Right hindlimb (tissue), 1 donor: ENCODE results near the gene STRBP.
"Not testable (repeated sequence)": the region's sequence is repeated elsewhere in the genome, so short reads cannot be mapped to it uniquely, and the experiment has no call there.

Experiments
- DNase-seq: peaks from one replicate; pipeline ENCODE4 v3.0.0-alpha.2; 2018

The STRBP gene

DNA sequence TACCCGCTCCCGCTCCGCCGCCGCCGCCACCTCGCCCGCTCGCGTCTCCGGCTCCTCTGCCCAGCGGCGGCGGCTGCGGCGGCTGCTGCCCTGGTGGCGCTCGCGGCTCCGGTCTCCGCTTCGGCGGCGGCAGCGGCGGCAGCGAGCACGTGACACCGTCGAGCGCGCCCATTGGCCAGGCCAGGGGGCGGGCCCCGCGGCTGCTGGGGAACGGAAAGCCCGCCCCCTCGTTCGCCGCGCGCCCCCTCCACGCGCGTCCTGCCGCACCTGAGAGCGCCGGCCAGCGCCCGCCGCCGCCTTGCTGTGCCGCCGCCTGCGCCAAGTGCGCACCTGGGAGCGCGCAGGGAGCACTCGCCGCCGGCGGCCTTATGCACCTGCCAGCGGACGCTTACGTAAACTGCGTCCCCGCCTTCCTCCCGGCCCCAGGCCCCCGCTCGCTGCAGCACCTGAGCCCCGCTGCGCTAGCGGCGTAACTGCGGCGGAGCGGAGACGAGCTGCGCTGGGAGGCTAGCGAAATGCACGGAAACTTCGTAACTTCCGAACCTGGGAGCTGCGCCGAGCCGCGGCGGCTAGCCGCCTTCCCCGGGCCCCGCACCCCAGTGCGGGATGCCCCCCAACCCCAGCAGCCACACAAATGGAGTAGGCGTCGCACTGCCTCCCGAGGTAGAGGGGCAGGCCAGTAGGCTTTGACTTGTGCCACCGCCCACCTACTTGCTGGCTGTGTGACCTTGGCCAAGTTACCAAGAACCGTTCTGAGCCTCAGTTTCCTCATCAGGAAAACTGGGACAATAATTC lies at the start of gene STRBP:
Gene STRBP (minus strand): TSS at position 122 of the 795 bp plus-strand sequence. CDS start 84,452 bp downstream, outside the sequence.
- DNase-seq, result peak; percentile 90

DNA sequence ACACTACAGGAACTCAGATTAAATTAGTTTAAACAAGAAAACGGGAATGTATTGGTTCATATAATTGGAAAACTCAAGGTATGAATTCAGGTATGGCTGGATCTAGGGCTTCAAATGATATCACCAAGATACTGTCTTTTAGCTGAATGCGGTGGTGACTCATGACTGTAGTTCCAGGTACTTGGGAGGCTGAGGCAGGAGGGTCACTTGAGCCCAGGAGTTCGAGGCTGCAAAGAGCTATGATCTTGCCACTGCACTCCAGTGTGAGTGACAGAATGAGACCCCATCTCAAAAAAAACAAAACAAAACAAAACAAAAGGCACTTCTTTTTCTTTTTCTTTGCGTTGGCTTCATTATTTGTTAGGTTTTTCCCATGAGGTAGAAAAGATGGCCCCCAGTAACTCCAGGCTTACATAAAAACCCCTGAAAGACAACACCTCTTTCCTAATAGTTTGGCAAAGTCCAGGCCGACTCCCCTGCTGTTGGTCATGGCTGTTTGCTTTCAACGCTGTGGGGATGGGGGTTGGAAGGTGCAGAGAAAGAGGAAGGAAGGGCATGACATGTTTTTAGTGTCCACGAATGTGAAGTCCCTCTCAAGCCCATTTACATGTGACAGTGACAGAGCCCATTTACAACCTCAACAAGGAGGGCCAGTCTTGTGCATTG lies 47.8 kb upstream of the STRBP start:
- DNase-seq, result no peak

DNA sequence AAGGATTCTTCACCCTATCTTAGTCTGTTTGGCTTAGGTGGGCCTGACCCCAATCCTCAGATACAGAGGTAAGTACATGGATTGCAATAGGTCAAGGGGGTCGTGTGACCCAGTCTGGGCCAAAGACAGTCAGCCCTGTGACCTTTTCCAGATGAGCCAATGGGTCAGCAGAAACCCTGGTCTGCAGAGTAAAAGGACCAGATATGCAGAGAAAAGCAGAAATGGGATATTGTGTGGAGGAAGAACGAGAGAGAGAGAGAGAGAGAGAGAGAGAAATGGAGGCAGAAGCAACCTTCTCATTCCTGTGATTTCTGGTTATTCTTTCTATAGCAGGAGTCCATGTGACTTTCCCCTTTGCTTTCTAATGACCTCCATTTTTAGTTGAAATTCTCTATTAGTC lies 47.2 kb upstream of the STRBP start:
- DNase-seq, result no peak

DNA sequence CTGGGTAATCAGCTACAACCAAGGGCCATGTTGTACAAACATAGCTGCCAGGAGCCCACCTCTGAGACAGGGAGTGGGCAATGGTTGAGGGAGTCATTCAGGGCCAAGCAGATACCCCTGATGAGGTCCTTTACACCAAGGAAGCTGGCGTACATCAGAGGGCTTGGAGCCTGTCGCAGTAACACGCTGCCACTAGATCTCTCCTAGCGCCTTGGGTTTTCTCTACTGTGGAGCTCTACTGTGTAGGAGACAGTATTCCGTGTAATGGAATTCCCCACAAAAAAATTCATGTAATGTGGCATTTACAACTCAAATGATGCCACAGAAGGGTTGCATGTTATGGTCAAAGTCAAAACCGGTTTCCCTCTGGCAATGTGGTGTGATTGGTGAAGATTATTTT lies 46.2 kb upstream of the STRBP start:
- no peak for DNase-seq

DNA sequence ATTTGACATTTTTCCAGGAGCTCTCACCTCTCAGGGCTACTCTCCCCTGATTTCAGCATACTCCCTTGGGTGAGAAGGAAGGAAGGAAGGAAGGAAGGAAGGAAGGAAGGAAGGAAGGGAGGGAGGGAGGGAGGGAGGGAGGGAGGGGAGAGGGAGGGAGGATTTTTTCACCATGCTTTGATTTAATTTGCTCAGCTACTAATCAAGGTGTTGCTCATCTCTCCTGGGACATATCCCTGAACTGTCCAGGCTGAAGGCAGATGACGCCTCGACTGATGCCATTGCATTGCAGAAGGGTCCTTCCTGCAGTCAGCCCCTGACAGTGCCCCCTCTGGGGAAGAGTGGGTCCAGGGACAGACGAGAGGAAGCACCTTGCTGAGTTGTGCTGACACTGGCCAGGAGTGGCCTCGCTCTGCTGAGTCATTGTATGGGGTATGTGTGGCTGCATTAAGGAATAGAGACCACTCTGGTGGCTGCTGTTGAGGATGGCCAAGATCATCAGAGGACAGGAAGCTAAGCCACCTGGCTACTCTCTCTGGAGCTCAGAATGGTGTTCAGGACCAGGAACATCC lies 44.0 kb upstream of the STRBP start:
- no peak for DNase-seq

DNA sequence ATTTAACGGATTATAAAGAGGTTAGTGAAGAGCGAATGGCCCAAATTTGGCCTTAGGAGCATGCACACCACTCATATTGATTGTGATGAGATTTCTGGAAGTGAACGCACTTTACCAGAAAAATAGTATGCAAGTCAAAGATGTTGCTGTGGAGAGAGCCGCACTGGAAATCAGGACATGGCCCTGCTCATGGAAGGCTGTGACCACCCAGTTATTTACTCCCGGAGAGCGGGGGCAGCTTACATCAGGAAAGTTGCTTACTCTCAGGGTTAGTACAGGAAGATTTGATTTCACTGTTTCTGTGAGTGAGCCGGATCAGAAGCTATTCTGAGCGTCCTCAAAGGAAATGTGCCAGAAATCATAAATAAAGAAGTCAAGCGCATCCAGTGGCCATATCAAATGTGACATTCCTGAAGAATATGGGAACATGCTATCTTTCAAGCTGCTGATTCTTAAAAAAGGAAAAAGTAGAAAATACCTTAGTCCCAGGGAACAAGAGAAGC lies 42.9 kb upstream of the STRBP start:
- no peak for DNase-seq

DNA sequence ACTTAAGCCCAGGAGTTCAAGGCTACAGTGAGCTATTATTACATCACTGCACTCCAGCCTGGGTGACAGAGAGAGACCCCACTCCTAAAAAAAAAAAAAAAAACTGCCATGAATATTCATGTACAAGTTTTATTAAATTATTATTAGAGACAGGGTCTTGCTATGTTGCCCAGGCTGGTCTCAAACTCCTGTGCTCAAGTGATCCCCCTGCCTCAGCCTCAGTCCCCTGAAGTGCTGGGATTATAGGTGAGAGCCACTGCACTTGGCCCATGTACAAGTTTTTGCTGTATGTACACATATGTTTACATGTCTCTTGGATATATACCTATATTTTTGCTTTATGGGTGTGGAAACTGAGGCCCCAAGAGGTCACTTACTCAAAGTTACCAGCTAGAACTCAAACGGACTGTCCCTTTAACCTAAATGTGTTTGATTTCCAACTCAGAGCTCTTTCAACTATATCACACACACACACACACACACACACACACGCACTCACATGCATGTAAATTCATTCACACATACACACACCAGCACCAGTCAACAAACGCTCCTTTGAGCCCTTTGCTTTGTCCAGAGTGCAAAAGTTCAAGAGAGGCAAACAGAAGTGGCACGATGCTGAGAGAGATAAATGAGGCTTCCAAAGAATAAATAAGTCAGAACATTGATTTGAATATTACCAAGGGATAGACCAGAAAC lies 42.3 kb upstream of the STRBP start:
- DNase-seq, result no peak

DNA sequence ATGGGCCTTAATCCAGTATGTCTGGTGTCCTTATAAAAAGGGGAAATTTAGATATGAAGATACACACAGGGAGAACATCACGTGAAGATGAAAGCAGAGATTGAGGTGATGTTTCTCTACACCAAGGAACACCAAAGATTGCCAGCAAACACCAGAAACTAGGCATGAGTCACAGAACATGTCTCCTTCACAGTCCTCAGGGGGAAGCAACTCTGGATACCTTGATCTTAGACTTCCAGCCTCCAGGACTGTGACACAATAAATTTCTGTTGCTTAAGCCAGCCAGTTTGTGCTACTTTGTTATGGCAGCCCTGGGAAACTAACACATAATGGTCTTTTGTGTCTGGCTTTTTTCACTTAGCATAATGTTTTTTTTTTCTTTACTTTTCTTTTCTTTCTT lies 41.2 kb upstream of the STRBP start:
- no peak for DNase-seq

DNA sequence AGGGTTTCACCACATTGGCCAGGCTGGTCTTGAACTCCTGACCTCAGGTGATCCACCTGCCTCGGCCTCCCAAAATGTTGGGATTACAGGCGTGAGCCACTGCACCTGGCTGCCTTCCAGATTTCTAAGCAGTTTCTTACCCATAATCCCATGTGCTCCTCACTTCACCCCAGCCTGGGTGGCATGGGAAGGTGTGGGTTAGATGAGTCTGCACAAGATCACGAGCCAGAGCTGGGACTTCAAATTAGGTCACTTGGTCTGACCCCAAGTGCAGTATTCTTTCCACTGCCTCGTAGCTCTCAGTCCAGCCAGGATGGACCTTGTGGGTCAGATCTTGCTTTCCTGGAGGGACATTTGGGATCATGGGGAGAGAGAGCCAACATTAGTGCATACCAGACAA lies 37.5 kb upstream of the STRBP start:
- DNase-seq, result no peak

DNA sequence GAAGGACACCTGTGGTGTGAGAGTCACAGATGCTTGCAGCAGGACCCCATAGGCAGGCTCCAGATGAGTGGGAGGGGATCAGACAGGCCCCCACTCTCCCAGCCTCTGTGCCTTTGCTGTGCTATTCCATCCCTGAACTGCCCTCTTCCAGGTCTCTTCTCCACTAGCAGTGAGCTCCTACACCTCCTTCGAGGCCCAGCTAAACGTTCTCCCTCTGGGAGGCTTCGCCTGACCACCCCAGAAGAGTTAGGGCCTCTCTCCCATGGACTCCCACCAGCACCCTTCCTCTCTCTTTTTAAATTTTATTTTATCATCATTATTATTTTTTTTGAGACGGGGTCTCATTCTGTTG lies 35.9 kb upstream of the STRBP start:
- no peak for DNase-seq

DNA sequence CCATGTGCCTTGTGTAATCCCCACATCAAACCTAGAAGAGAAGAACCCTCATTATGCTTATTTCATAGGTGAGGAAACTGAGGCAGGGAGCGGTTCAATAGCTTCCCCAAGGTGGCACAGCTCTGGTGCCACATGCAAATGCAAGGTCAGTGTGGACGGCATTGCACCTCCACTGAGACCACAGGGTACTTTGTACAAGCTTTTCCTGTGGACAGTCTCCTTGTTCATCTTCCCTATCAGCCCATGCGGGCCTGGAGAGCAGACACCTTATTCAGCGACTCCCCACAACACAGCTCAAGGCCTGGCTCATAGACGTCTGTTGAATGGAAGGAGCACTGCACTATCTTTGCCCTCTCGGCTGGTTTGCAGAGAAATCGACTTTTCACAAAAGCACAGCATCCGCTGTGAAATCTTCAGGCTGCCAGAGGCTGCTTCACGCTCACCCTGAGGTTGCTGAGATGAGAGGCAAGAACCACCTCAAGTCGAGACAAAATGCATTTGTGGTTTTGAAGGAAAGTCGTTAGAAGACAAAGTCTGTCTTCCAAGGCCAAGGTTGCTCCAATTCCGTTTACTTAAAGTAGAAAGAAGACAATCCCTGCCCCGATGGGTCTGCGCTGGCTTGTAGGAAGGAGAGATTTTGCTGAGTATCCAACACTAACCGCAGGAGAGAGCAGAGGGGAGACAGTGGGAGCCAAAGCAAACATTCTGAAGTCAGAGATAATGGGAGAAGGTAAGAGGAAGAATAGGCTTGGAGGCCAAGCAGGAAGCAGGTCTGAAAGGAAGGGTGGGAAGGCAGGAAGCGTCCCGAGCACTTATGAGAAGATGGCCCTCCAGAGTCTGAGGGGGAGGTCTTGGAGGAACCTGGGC lies 34.2 kb upstream of the STRBP start:
- peak; percentile 64 for DNase-seq

DNA sequence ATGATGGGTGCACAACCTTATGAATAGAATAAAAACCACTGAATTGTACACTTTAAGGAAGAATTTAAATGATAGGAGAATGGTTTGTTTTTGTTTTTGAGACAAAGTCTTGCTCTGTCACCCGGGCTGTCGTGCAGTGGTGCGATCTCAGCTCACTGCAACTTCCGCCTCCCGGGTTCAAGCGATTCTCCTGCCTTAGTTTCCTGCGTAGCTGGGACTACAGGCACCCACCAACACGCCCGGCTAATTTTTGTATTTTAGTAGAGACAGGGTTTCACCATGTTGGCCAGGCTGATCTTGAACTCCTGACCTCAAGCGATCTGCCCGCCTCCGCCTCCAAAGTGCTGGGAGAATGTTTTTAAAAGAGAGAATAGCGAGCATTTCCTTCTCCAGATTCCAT lies 33.5 kb upstream of the STRBP start:
- DNase-seq, result not testable (repeated sequence)

DNA sequence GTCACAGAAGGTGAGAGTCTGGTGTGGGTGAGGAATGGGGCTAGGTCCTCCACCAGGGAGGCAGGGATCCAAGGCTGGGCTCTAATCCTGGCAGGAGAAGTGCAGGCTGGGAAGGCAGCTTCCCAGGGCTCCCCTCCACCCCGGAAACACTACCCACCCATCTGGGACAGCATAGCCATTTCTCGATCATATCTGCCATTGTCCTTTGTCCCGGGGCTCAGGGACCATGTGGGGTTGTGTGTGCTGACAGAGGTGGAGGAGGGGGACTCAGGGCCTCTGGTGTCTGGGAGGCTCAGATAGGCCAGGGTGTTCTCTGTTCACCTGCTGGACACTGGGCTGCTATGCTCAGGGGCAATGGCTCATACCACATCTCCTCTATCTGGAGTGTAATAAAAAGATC lies 32.2 kb upstream of the STRBP start:
- DNase-seq, result no peak

DNA sequence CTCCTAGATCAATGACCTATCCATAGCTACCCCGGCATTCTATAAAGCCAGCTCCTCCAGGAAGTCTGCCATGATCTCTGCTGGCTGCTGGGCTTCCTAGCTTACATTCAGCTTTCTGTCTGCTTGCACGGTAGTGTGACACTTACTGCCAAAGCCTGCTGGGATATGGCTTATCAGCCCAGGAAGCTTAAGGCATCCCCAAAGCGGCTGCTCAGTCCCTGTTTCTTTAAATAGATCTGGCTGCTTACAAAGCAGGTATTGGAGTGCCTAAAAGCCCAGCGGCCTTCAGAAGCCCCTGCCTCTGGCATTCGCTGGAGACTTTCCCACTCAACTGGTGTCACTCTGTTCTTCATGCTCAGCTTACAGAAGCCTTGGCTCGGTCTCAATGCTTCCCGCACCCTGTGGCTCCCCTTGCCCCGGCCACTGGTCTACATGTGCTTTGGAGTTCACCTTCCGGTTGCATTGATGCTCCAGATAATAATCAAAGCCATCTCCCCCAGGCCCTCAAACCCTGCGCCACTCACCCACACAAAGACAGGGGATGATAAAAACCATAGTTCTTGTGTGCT lies 31.3 kb upstream of the STRBP start:
- DNase-seq, result no peak

DNA sequence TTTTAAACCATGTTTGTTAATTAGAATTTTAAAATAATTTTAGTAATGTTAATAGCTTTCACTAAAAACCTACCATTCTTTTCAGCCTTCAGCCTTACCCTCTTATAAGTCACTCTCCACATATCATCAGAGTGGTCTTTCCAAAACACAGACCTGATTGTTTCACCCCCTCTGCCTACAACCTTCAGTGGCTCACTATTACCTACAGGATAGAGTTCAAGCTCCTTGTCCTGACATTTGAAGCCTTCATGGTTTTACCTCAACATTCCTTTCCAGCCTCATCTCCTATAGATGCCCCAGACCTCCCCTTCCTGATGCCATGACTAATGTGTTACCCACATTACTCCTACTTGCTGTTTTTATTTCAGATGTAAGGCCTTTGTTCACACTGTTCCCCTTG lies 27.8 kb upstream of the STRBP start:
- DNase-seq, result no peak

DNA sequence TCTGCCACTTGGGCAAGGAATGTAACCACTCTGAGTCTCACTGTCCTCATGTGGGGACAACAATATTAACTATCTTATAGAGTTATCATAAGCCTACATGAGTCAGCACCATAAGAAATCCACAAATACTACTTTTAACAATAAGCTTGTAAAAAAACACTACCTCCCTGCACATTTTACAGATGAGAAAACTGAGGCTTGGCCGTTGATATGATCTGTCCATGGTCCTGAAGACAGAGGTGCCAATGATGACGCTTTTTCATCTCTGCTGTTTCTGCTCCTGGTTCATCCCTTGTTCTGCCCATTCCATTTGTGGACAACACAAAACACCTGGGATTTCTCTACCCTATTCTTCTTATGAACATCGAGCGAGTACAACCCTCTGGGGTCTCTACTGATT lies 23.4 kb upstream of the STRBP start:
- no peak for DNase-seq

DNA sequence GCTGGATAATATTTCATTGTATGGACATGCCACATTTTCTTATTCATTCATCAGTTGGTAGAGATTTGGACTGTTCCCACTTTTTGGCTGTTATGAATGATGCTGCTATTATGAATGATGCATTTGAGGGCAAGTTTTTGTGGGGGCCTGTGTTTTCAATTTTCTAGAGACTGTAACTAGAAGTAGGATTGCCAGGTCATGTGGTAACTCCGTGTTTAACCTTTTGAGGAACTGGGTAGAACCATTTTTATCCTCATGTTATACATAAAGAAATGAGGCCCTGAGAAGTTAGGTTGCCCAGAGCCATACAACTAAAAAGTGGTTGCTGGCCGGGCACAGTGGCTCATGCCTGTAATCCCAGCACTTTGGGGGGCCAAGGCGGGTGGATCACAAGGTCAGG lies 22.4 kb upstream of the STRBP start:
- DNase-seq, result no peak

DNA sequence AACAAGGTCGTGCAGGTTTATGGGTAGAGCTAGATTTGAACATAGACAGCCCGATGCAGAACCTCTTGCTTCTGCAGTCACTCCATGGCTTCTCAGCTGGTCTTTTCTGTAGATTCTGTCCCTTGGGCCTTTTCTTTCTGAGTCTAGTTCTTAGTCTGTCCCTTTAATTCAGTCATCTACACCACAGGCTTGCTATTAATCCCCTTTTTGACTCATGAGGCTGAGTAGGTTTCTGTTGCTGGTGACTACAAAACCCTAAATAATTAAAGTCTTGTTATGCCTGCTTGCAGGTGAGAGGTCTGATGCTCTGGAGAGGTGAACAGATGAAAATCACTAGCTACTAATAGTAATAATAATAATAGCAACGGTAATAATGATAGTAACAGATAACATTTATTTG lies 19.3 kb upstream of the STRBP start:
- DNase-seq, result no peak

DNA sequence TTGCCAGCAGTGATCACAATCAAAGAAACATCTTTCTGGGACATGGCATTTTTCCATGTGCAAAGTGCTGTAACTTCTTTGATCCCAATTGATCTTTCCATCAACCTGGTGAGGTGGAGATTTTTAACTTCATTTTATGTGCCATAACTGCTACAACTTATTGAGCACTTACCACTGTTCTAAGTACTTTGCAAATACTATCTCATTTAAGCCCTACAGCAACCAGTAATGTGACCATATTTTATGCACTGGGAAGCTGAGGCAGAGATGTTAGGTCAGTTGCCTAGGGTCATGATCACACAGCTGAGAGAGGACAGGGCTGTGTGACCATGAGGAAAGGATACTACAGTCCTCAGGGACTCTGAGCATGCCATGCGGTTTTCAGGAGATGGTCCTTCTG lies 17.9 kb upstream of the STRBP start:
- DNase-seq, result no peak

DNA sequence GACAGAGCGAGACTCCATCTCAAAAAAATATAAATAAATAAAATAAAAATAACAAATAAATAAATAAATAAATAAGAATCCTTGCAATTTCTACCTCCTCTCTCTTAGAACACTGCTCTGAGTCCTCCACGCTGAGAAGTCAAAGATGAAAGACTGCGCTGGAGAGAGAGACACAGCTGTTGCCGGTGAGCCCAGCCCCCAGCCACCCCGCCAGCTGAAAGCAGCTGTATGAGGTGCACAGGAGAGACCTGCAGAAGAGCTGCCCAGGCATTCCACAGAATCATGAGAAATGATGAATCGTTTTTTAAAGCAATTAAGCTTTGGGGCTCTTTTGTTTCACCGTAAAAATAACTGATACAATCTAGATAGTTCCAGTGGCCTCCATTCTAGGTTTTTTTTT lies 16.3 kb upstream of the STRBP start:
- no peak for DNase-seq

DNA sequence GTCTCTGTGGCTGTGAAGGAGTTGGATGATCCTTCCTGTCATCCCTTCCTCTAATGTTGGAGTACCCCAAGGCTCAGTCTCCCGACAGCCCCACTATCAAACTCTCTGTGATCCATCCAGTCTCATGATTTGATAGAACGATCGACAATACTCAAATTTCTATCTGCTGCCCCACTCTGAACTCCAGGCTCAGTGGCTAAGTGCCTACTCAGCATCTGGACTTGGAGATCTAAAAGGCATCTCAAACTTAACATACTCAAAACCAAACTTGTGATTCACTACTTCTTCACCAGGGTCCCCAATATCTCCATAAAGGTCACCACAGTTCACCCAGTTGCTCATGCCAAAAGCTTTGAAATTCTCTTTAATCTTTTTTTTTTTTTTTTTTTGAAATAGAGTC lies 15.1 kb upstream of the STRBP start:
- DNase-seq, result no peak

DNA sequence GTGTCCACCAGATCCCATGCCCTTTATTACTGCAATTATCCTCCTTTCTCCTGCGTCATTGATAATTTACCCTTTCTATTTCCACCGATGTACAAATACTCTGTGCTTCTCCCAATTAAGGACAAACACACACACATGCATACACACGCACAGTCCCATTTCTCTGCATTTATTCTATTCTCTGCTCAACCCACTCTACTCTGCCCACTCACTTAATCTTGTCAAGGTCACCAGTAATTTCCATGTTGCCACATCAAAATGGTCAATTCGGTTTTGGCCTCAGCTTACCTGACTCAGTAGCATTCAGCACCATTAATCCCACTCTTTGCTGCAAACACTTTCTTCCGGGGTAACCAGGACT lies 14.6 kb upstream of the STRBP start:
- no peak for DNase-seq
